COLO668 (cell line): ENCODE data around the gene LSM12.
A peak's percentile ranks its signal among the peaks of the same experiment; 100 is the strongest.
"Not testable (repeated sequence)": the region's sequence is repeated elsewhere in the genome, so short reads cannot be mapped to it uniquely, and the experiment has no call there.

Experiments
- DNase-seq: peaks from one replicate; lab custom pipeline; 2025; ENCODE audit not compliant: unreplicated experiment; lab: John Stamatoyannopoulos, UW

LSM12 gene

DNA sequence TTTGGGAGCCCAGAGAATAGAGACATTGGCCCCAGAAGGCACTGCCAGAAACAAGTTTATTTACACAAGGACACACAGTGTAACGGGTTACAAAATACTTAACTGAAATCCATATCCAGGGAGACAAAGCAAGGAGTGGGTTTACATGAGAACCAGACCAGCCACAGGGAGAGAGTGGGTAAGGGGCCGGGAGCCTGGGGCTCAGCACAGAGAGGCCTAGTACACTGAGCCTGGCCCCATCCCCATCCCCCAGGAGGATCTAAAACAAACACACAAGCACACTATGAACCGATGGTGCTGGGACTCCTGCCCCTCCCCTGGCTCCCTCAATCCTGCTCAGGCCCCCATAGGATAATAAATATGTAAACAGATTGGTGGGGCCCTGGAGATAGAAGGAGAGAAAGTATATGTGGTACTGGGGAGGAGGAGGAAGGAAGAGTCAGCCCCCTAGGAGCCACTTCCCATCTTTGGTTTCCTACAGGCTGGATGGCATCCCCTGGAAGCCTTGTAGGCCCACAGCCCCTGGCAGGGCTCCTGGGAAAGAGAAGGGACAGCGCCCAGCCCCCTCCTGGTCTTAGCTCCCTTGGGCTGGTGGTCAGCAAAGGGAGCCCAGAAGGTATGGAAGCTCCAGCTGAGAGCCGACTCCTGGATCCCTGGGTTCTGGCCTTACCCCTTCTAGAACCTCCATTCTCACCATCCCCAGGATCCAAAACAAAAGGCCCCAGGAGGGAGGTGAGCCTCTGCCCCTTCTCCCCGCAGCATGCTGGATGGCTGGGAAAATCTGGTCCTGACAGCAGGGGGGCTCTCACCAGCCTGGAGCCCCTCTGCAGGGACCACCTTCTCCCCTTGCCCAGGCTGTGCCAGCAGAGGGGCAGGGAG lies 10.5 kb upstream of the LSM12 start:
- DNase-seq: no peak

DNA sequence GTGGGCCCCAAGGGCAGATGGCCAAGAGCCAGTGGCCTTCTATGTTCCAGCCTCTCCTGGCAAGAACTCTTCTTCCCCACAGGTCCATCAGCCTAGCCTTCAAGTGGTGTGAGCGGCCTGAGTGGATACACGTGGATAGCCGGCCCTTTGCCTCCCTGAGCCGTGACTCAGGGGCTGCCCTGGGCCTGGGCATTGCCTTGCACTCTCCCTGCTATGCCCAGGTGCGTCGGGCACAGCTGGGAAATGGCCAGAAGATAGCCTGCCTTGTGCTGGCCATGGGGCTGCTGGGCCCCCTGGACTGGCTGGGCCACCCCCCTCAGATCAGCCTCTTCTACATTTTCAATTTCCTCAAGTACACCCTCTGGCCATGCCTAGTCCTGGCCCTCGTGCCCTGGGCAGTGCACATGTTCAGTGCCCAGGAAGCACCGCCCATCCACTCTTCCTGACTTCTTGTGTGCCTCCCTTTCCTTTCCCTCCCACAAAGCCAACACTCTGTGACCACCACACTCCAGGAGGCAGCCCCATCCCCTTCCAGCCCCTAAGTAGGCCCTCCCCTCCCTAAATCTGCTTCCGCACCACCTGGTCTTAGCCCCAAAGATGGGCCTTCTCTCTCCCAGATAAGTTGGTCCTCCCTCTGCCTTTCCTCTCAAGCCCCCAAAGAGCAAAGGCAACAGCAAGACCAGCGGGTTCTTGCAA lies 9.3 kb upstream of the LSM12 start:
- DNase-seq: no peak

DNA sequence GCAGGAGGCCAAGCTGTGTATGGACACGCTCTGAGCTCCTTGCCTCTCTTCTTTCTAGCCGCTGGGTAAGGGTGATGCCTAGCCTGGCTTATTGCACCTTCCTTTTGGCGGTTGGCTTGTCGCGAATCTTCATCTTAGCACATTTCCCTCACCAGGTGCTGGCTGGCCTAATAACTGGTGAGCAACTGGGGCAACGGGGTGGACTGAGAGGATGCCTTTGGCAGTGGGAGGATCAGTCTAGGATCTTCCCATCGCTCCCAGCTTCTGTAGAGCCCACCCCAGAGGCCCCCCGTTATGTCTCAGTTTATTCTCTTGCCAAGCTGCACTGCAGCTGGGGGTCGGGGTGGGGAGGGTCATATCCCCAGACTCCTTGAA lies 8.4 kb upstream of the LSM12 start:
- no peak for DNase-seq

DNA sequence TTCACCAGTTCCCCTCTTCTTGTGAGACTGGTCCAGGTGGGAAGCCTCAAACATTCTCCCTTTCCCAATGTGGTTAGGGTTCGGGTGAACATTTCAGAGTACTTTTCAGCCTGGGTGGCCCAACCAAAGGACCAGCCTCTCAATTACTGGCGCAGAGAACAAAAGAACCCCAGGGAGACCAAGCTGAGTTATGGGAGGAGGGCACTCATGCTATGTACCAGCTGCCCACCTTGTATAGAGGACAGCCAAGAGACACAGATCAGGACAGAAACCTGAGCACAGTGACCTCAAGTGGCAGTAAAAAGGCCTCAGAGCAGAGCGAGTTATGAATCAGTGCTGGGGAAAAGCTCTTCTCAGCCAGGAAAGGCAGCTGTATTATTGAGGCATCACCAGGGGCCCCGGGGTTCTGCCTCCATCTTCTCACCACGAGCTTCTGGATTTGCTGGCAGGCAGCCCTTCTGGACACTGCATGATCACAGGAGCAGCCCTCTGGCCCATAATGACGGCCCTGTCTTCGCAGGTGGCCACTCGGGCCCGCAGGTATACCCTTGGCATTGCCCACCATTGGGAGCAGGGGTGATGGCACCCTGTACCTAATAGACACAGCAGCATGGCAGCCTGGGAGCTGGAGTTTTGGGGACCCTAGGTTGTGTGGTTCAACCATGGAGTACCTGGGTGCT lies 7.9 kb upstream of the LSM12 start:
- no peak for DNase-seq

DNA sequence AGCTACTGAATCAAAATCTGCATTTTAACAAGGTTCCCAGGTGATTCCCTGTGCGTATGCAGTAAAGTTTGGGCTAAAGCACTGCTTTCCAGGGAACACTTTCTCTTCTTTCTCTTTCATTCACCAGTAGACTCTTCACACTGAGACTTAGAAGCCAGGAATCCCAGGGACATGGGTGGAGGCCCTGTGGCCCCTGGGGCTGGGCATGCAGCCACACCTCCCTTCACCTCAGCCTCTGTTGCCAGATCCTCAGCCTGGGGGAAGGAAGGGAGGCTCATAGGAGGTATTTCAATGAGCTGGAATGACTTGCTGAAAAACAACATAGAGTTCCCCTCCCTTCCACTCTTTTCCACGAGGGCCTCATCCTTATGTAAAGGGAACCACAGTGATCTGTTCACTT lies 5.3 kb upstream of the LSM12 start:
- DNase-seq: no peak

DNA sequence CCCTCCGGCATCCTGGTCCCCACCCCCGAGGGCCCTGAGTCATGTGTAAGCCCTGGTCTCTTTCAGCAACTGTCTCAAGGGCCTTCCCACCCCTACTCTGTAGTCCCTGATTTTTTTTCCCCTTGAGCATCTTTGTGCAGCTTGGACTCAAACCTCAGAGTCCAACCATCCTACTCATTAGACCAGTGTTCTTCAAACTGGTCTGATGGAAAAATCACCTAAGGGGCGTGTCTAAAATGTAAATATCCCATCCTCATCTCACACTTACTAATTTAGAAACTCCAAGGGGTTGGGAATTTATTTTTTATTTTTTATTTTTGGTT lies 4.7 kb upstream of the LSM12 start:
- no peak for DNase-seq

DNA sequence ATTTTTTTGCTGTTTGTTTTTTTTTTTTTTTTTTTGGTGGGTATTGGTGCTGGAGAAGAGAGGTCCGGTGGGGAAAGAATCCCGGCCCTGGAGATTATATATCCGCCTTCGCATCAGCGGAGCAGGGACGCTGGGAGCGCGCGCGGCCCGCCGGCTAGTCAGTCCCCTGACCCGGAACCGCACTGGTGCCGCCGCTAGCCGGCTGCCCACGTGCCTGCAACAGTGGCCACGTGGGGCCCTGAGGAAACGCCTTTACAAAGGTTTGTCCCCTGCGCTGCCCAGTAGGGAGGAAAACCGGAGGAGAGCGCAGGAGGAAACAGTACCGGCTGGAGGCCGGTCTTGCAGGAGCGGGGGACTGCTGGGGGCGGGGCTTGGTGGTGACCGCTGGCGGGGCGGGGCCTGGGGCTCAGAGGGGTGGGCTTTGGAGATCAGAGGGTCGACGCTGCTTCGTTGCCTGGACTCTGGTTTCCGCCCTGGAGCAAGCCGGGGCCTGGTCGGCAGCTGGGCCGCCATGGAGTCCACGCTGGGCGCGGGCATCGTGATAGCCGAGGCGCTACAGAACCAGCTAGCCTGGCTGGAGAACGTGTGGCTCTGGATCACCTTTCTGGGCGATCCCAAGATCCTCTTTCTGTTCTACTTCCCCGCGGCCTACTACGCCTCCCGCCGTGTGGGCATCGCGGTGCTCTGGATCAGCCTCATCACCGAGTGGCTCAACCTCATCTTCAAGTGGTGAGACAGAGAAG lies 4.2 kb upstream of the LSM12 start, which contains the start of gene G6PC3:
Gene G6PC3 (plus strand): TSS at position 281 of the 743 bp plus-strand sequence. CDS start 231 bp downstream, at position 512.
- DNase-seq: peak; percentile 92

DNA sequence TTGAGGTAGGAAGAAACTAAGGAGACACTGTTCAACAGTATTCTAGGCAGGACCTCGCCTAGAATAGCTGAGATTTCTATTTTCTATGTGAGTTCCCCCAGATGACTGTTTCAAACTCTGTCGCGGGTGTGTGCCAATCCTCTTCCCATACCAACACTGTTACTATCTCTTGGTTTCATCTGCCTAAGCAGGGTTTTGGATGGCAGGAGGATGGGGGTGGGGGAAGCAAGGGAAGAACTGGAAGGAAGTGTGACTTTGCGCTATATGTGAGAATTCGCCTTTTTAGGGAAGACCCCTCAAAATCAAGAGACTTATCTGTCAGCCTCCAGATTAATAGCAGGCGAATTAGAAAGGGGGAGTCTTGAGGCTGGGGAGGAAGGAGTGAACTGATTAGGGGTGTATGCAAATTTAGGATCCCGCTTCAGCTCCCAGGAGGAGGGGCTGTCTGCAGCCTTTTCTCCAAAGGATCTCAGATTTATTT lies 3.5 kb upstream of the LSM12 start:
- no peak for DNase-seq

DNA sequence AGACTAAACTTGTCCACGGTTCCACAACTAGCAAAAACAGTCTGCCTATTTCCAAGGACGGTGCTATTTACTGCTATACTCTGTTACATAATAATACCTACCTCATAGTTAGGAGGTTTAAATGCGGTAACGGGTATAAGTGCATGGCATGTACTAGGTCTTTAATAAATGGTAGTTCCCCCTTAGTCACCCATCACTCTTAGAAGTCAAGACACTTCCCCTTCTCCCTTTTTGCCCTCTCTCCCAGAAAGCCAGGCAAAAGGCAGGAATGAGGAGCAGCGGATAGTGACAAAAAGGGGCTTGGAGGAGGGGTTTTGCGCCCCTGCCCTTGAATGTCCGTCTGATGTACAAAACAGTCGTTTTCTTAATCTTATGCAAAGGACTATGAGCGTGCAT lies 1.1 kb upstream of the LSM12 start:
- DNase-seq: no peak

DNA sequence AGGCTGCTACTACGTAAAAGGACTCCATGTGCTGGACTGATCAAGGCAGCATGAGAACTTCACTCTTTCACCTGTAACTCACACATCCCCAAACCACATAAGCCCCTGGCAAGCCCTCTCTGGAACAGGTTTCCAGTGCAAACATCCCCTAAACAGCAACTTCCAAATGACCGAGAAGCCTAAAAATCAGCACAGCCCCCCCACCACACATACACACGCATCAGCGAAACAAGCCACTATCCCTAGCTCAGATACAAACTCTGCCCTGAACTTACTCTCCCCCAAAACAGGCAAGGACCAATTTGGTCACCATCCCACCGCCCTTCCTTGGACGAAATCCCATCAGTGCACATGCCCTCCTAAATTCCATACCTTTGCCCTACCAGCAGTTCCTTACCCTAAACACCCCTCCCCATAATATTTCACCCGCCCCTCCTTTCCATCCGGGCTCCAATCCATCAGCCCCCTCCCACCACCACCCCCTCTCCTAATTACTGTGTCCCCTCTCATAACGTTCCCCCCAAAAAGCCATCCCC lies 735 bp downstream of the LSM12 start:
- no peak for DNase-seq

DNA sequence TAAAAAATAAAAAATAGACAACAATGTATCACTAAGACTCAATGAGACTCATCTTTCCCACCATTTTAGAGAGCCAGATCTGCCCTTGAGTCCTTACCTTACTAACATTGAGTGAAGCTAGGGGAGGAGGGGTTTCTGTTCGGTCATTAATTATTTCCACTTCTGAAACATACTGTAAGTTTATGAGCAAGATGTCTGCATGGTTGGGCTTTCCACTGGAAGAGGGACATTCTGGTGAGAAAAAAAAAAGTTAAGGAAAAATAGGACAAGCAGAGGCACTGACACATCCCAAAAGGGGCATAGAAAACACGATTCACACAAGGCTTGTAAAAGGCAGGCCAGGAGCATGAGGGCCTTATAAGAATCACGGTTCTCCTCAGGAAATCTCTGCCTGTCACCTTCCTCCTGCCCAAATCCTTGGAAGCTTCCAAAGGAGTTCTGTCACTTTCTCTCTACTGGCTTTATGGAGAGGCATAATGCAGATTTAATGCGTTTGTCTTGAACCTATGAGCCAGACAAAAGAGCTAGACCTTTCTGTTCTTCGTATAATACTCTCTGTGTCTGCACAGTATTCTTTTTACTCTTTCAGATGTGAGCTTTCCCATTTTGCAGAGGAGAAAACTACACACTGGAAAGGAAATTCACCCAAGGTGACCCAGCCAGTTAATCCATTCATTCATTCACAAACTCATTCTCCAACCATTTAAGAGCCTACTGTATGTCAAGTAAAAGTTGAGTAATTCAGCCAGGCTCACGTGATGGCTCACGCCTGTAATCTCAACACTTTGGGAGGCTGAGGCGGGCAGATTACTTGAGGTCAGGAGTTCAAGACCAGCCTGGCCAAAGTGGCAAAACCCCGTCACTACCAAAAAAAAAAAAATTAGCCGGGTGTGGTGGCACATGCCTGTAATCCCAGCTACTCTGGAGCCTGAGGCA lies 2.5 kb downstream of the LSM12 start:
- no peak for DNase-seq

DNA sequence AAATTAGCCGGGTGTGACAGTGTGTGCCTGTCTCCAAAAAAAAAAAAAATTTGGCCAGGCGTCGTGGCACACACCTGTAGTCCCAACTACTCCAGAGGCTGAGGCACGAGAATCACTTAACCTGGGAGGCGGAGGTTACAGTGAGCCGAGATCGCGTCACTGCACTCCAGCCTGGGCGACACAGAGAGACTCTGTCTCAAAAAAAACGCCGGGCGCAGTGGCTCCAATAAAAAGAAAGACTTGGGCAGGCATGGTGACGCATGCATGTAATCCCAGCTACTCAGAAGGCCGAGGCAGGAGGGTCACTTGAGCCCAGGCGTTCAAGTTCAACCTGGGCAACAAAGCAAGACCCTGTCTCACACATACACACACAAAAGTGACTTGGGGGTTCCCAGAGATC lies 3.6 kb downstream of the LSM12 start:
- no peak for DNase-seq

DNA sequence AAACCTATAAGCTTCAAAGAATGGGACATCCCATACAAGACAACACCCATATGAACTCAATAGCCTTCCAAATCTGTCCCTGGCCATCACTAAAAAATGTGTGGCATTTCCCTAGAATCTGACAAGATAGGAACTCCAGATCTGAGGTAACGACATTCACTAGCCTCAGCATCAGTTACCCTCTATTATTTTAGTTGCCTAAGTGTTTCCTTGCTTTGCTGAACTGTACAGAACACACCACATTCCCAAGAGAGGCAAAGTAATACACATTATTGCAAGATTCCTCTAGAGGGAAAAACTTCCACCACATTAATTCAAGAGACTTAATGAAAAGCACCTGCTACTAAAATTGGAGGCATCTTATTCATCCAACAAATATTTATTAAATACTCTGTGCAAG lies 5.0 kb downstream of the LSM12 start:
- no peak for DNase-seq

DNA sequence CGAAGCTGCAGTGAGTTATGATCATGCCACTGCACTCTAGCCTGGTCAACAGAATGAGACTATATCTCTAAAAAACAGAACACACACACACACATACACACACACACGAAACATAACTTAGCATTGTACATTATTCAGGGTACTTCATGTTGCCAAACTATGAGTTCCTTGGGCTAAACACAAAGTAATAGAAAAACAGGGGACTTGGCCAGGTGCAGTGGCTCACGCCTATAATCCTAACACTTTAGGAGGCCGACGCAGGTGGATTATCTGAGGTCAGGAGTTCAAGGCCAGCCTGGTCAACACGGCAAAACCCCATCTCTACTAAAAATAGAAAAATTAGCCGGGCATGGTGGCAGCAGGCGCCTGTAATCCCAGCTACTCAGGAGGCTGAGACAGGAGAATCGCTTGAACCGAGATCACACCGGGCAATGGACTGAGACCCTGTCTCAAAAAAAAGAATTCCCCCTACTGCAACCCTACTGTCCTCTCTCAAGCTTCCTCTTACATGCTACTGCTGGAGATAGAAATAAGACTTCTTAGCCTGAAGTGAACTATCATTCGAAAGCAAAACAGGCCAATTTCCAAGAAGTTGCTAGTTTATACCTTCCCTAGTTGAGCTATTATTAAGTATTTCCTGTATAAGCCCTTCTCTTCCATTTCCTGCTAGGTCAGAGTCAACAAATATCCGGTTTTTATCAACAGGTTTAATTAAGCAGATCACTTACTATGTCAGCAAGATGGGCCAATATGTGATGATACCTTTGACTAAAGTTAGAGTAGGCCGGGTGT lies 7.2 kb downstream of the LSM12 start:
- DNase-seq: no peak

DNA sequence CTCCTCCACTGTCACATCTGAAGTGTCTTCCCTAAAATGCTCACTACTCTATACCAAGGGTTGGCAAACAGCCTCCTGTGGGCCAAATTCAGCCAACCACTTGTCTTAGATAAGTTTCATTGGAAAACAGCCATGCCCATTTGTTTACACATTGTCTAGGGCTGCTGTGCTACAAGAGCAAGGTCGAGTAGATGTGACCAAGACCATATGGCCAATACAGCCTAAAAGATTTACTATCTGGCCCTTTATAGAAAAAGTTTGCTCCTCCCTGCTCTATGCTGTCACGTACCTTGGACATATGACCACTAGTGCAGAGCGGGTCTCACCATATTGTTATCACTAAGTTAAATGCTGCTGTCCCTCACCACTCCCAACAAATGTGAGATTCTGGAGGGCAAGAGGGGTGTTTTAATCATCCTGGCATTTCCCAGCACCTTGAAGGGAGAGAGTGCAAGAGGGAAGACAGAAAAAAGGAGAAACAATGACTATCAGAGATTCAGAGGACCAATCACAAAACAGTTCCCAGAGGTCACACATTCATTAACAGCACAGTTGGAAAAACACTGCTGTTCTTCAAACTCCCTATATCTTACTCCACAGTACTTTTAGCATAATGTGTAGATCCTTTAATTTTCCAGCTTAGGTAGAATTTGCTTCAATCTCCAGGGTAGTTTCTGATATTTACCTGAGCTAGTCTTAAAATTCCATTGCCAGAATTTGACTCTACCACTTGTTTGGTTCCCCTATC lies 13.2 kb downstream of the LSM12 start:
- DNase-seq: no peak

DNA sequence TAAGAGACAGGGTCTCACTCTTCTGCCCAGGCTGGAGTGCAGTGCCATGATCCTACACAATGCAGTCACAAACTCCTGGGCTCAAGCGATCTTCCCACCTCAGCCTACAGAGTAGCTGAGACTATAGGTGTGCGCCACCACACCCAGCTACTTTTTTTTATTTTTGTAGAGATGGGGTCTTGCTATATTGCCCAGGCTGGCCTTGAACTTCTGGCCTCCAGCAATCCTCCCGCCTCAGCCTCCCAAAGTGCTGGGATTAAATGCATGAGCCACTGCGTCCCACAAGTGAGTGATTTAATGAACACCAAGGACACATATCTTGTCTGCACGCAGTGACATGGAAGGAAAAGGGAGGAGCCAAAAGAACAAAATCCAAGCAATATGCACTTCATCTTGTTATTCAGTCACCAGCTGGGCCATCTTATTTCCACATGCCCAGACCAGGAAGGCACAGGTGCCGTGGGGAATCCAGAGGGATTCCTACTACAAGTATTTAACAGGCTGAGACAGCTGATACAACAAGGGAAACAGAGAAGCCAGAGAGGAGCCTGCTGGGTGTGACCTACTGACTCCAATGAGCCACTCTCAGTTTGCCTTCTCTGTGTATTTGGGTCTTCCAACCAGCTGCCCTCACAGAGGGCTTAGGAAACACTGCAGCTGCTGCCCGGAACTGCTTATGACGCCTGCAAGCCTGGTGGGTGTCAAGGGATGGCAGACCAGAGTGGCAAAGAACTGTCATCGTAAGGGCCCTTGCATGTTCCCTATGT lies 17.0 kb downstream of the LSM12 start:
- DNase-seq: no peak

DNA sequence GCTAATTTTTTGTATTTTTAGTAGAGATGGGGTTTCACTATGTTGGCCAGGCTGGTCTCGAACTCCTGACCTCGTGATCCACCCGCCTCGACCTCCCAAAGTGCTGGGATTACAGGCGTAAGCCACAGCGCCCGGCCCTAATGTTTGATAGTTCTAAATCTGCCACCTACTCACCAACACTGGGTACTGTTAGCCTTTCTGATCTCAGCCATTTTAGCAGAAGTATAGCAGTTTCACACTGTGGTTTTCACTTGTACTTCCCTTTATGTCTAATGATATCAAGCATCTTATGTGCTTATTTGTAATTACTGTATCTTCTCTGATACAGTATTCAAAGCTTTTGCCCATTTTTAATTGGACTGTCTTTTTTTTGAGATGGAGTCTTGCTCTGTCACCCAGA lies 19.6 kb downstream of the LSM12 start:
- DNase-seq: not testable (repeated sequence)

DNA sequence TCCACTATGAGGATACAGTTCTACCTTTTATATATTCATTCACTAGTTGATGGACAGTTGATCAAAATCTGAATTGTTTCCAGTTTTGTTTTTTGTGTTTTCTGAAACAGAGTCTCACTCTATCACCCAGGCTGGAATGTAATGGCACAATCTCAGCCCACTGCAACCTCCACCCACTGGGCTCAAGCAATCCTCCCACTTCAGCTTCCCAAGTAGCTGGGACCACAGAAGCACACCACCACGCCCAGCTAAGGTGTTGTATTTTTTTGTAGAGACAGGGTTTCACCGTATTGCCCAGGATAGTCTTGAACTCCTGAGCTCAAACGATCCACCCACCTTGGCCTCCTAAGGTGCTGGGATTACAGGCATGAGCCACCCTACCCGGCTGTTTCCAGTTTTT lies 21.0 kb downstream of the LSM12 start:
- DNase-seq: no peak
